Activated CD4-positive, alpha-beta memory T cell treated with anti-CD3 and anti-CD28 coated beads for 36 hours (primary cell): Measurements from ENCODE around the gene SAMD5. TPM values are rescaled to one million over a fixed set of nuclear protein-coding genes. Genes with fewer than 3 reads are reported as not detected.

Source experiments
- CTCF ChIA-PET: fragments of 350-600 bp; sonication (Branson Sonifier 250); formaldehyde crosslinking; loops from one replicate; lab custom pipeline; 2021; ENCODE audit warnings: antibody characterized with exemption, inconsistent platforms; lab: Charles Lee
- POLR2A ChIA-PET: fragments of 350-600 bp; sonication (Branson Sonifier 250); formaldehyde crosslinking; loops from one replicate; lab custom pipeline; 2021; ENCODE audit warnings: antibody characterized with exemption; lab: Charles Lee
- DNase-seq: peaks from one replicate; pipeline ENCODE4 v3.0.0-alpha.2; 2020
- H3K27ac Mint-ChIP-seq: one replicate; pipeline ENCODE4 v1.8.0; 2021; ENCODE audit warnings: mixed read lengths
- H3K27me3 Mint-ChIP-seq: one replicate; pipeline ENCODE4 v1.8.0; 2021; ENCODE audit warnings: mixed read lengths
- H3K36me3 Mint-ChIP-seq: one replicate; pipeline ENCODE4 v1.8.0; 2021; ENCODE audit warnings: mixed read lengths
- H3K4me1 Mint-ChIP-seq: one replicate; pipeline ENCODE4 v1.8.0; 2021; ENCODE audit warnings: low read depth, mixed read lengths
- H3K4me3 Mint-ChIP-seq: one replicate; pipeline ENCODE4 v1.8.0; 2021; ENCODE audit warnings: mild to moderate bottlenecking, mixed read lengths
- H3K9me3 Mint-ChIP-seq: one replicate; pipeline ENCODE4 v1.8.0; 2021; ENCODE audit warnings: mixed read lengths
- intact Hi-C: fragments of 100-400 bp; cut with micrococcal nuclease; formaldehyde crosslinking; loops from one replicate; pipeline ENCODE4 v1.15.1; 2023
- total RNA-seq, 2 experiments: library from RNA; stranded (reverse); gene quantifications; one replicate each; pipeline ENCODE4 v1.2.3, GENCODE V29; 2021

The SAMD5 gene
- total RNA-seq, 2 experiments from 2014 or later: 0.02 to 0.12 TPM

DNA sequence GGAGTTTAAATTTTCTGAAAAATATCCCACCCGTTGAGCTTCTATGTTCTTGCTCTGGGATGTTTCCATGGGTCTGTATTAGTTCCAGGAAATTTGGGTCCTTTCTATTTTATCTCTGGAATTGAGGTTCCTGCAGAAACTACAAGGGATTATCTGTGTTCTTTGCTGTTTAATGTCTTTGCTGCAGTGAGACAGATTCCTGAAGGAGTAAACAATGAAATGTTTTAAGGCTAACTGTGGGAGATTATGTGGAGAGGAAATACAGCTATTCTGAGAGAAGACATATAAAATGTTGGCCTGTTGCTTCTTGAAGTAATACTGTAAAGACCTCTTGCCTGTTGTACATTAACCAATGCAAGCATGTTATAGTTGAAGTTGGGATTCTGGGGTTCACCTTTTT is 43.5 kb downstream of the SAMD5 start:
- no peak overlapping the region for H3K27ac Mint-ChIP-seq
- intact Hi-C loops: no loop called here
- ChIA-PET CTCF (no interaction called here), POLR2A (no interaction called here)
- H3K9me3 Mint-ChIP-seq: no peaks in the 10 kb centered on the region
- no peak overlapping the region for H3K4me3 Mint-ChIP-seq
- H3K4me1 Mint-ChIP-seq: no peaks in the 10 kb centered on the region
- no peaks in the 10 kb centered on the region for H3K27me3 Mint-ChIP-seq
- DNase-seq: no peak
- H3K36me3 Mint-ChIP-seq: no peaks in the 10 kb centered on the region

DNA sequence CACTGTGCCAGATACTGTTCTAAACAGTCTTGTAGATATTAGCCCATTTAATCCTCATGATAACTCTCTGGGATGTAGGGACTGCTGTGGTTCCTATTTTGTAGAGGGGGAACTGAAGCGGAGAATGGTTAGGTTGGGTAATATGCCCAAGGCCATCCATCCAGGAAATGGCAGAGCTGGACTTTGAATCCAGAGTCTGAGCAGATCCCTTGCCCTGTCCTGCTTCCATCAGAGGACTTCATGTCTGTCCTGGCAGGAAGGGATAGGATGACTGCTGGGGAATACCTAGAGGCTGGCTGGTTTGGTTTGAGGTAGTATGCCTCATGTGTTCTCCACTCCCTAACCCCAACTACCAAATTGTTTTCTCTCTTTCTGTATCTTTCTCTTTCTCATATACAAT is 44.6 kb downstream of the SAMD5 start:
- Mint-ChIP-seq H3K4me1 (no peaks in the 10 kb centered on the region), H3K27ac (no peak overlapping the region), H3K36me3 (no peaks in the 10 kb centered on the region), H3K9me3 (no peaks in the 10 kb centered on the region), H3K4me3 (no peak overlapping the region), H3K27me3 (no peaks in the 10 kb centered on the region)
- POLR2A ChIA-PET: no interaction called here
- CTCF ChIA-PET: no interaction called here
- intact Hi-C loops: no loop called here
- no peak for DNase-seq

DNA sequence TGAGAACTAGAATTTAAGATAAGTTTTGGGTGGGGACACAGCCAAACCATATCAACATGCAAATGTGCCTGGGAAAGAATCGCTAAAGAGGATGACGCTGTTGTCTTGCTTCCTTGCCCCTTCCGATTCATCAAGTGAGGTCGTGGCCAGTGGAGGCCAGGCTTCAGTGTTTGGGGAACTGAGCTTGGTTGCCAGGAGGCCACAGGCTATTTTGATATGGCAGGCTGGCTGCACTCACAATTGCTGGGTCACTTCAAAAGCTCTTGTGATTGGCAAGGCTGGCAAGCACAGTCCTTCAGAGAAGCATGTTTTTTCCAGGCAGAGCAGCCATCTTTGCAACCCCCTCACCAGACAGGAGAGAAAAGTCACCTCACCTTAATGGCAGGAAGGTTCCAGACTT is 45.8 kb downstream of the SAMD5 start:
- Mint-ChIP-seq H3K27ac (no peak overlapping the region), H3K4me3 (no peak overlapping the region), H3K4me1 (no peaks in the 10 kb centered on the region), H3K9me3 (no peaks in the 10 kb centered on the region), H3K36me3 (no peaks in the 10 kb centered on the region), H3K27me3 (no peaks in the 10 kb centered on the region)
- no peak for DNase-seq
- intact Hi-C loops: no loop called here
- CTCF ChIA-PET: no interaction called here
- POLR2A ChIA-PET: no interaction called here

DNA sequence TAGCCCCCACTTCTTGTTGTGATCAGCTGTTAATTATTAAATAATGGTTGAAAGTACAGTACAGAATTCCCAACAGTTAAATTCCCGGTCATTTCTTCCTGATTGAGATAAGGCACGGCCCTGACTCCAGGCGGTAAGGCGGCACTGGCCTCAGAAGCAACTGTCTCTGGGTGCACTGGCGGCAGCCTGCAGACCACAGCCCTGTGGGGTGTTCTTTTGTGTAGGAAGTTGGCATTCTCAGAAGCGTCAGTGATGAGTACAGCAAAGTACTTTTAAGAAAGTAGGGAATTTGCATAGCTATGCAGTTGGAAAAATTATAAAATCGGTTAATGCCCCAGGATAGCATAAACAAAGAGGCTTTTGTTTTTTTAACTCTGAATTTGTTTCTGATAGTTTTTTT is 50.5 kb downstream of the SAMD5 start:
- no peaks in the 10 kb centered on the region for H3K36me3 Mint-ChIP-seq
- POLR2A ChIA-PET: no interaction called here
- no peaks in the 10 kb centered on the region for H3K4me1 Mint-ChIP-seq
- H3K9me3 Mint-ChIP-seq: no peaks in the 10 kb centered on the region
- intact Hi-C loops: no loop called here
- DNase-seq: no peak
- CTCF ChIA-PET: no interaction called here
- no peak overlapping the region for H3K27ac Mint-ChIP-seq
- H3K4me3 Mint-ChIP-seq: no peak overlapping the region
- no peaks in the 10 kb centered on the region for H3K27me3 Mint-ChIP-seq

DNA sequence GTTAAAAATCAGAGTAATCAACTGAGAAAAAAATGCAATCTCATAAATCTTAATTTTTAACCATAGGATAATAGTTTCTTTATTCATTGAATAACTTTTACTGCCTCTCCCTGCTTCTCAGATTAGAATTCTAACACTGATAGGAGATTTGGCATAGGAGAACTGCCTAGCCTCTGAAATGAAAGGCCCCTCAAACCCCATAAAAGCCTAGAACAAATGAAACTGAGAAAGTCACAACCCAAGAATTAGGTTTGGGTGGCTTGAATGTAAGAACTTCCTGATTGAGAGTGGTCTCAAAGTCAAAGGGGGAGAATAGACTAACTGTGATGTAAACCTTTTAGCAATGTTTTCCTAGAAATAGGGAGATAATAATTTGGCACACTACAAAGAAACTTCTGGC is 52.2 kb downstream of the SAMD5 start:
- no peak overlapping the region for H3K27ac Mint-ChIP-seq
- ChIA-PET POLR2A (no interaction called here), CTCF (no interaction called here)
- no peak for DNase-seq
- H3K4me3 Mint-ChIP-seq: no peak overlapping the region
- intact Hi-C loops: no loop called here
- H3K27me3 Mint-ChIP-seq: no peaks in the 10 kb centered on the region
- no peaks in the 10 kb centered on the region for H3K36me3 Mint-ChIP-seq
- no peaks in the 10 kb centered on the region for H3K9me3 Mint-ChIP-seq
- H3K4me1 Mint-ChIP-seq: no peaks in the 10 kb centered on the region

DNA sequence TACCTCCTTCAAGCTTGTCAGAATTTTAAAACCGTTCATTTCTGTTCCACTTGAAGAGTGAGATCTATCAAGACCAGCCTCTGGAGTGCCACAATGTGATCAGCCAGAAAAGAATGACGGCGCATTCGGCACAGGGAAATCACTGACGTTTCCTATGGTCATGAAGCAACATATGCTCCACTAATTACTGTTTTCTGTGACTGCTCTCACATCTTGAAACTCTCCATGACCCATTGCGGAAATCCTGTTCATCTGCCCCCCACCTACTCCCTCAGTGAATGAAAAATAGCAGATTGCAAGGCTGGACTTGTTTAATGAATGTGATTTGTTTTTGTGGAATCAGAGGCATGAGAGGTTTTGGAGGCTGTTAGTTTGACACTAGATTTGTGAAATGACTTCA is 53.2 kb downstream of the SAMD5 start:
- intact Hi-C loops: no loop called here
- Mint-ChIP-seq H3K36me3 (no peaks in the 10 kb centered on the region), H3K27me3 (no peaks in the 10 kb centered on the region), H3K4me3 (no peak overlapping the region), H3K27ac (no peak overlapping the region), H3K9me3 (no peaks in the 10 kb centered on the region), H3K4me1 (no peaks in the 10 kb centered on the region)
- POLR2A ChIA-PET: no interaction called here
- CTCF ChIA-PET: no interaction called here
- DNase-seq: no peak

DNA sequence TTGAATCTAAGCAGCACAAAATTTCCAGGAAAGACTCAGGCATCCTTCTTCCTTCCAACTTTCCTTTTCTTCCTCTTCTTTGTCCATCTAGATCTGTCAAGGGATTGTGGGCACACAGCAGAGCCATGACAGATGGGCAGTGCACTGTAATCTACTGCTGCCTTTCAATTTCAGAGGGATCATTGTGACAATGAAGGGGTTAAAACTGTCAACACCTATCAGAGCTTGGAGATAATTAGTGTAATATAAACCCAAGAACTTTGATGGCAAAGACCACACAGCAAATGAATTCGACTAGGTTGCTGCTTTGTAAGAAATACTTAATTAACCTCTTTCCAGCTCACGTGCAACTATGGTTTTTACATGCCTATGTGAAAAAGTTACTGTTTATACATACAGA is 55.0 kb downstream of the SAMD5 start:
- H3K27me3 Mint-ChIP-seq: no peaks in the 10 kb centered on the region
- H3K9me3 Mint-ChIP-seq: no peaks in the 10 kb centered on the region
- H3K4me1 Mint-ChIP-seq: no peaks in the 10 kb centered on the region
- ChIA-PET POLR2A (no interaction called here), CTCF (no interaction called here)
- H3K4me3 Mint-ChIP-seq: no peak overlapping the region
- DNase-seq: no peak
- H3K27ac Mint-ChIP-seq: no peak overlapping the region
- no peaks in the 10 kb centered on the region for H3K36me3 Mint-ChIP-seq
- intact Hi-C loops: no loop called here

DNA sequence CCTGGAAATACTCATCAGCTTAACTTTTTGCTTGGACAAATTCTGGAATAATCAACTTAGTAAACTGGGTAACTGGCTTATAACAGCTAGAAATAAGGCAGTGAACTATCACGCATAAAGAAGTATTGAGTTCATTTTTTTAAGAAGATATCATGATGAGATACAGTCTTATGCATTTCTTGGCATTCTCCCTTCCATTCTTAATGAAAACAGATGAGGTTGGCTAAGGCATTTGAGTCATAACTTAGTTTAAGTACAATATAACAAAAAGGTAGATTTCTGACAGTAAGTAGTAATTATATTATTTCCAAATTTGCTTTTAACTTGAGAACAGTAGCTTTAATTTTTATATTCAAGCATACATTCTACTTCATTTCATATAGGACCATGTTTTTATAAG is 56.1 kb downstream of the SAMD5 start:
- no peaks in the 10 kb centered on the region for H3K27me3 Mint-ChIP-seq
- H3K27ac Mint-ChIP-seq: no peak overlapping the region
- H3K4me1 Mint-ChIP-seq: no peaks in the 10 kb centered on the region
- ChIA-PET CTCF (no interaction called here), POLR2A (no interaction called here)
- intact Hi-C loops: no loop called here
- DNase-seq: no peak
- H3K36me3 Mint-ChIP-seq: no peaks in the 10 kb centered on the region
- H3K4me3 Mint-ChIP-seq: no peak overlapping the region
- no peaks in the 10 kb centered on the region for H3K9me3 Mint-ChIP-seq

DNA sequence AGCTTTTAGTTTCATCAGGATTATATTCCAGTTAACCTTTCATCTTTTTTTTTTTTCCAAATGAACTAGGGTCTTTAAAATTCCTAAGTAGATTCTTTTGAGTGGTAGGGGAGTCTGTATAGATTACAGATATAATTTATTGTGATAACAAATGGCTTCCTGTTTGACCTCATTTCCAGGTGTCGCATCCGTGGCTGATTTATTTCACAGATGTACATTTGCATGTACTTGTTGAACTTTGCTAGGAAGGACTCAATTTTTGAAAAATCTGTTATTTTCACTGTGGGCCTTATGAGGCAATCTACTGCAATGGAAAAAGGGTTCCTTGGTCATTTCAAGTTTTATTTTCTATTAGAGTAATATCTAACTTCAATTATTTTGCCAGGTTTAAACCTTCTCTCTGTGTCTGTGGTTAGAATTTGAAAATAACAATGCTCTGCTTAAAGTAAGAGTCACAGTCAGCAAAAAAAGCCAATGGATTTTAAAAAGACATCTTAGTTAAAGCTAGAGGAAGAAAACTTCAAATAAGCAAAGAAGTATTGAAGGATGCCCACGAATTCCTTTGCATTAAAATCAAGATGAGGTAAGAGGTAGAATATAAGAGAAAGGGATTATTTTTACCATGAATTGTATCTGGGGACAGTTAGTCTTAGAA is 57.9 kb downstream of the SAMD5 start:
- H3K4me3 Mint-ChIP-seq: no peak overlapping the region
- POLR2A ChIA-PET: no interaction called here
- no peaks in the 10 kb centered on the region for H3K4me1 Mint-ChIP-seq
- no peak for DNase-seq
- intact Hi-C loops: no loop called here
- CTCF ChIA-PET: no interaction called here
- no peaks in the 10 kb centered on the region for H3K36me3 Mint-ChIP-seq
- no peaks in the 10 kb centered on the region for H3K27me3 Mint-ChIP-seq
- H3K27ac Mint-ChIP-seq: no peak overlapping the region
- H3K9me3 Mint-ChIP-seq: no peaks in the 10 kb centered on the region

DNA sequence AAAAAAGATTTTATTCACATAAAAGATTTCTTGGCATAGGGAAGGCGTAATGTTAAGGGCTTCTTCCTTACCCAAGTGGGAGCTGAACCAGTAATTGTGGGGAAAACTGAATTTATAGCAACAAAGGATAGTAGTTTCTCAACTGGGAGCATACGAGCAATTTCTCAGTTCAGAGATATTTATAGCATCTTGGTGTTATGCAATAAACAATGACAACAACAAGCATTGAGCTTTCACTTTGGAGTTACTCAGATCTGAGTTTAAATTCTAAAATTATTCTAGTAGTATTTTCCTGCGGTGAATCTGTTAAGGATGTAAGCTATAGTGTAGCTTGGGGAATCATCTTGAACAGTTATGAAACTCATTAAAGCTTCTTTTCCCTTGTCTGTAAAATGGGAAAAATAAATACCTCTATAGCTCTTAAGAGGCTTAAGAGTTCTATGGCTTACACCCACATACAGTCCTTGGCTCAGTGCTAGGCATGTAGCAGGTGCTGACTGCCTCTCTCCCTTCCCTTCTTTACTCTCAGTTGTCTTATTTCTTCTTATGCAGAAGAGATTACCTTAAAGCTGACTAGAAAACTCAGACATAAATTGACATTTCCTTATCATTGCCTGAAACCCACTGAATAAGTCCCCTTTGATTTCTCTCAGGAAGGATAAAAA is 58.8 kb downstream of the SAMD5 start:
- H3K4me3 Mint-ChIP-seq: no peak overlapping the region
- H3K4me1 Mint-ChIP-seq: no peaks in the 10 kb centered on the region
- no peaks in the 10 kb centered on the region for H3K36me3 Mint-ChIP-seq
- intact Hi-C loops: no loop called here
- H3K9me3 Mint-ChIP-seq: no peaks in the 10 kb centered on the region
- POLR2A ChIA-PET: no interaction called here
- H3K27me3 Mint-ChIP-seq: no peaks in the 10 kb centered on the region
- CTCF ChIA-PET: no interaction called here
- no peak for DNase-seq
- H3K27ac Mint-ChIP-seq: no peak overlapping the region

DNA sequence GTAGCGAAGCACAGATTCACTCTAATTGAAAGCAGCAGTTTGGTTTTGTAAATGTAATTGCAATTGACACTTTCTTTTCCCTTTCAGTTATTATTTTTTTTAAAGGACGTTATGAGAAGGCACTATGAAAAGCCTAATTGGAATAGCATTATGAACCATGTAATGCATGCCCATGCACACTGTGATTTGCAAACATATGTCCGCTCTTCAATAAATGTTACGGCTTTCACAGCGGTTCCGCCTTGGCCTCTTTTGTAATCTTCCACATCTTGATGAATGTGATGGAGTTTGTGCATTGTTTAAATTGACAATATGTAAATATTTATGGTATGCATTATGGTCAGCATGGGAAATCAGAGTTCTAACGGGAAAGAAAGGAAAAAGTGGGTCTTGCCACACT is 61.3 kb downstream of the SAMD5 start:
- Mint-ChIP-seq H3K4me3 (no peak overlapping the region), H3K9me3 (no peaks in the 10 kb centered on the region), H3K27ac (no peak overlapping the region), H3K36me3 (no peaks in the 10 kb centered on the region), H3K4me1 (no peaks in the 10 kb centered on the region), H3K27me3 (no peaks in the 10 kb centered on the region)
- no peak for DNase-seq
- POLR2A ChIA-PET: no interaction called here
- CTCF ChIA-PET: no interaction called here
- intact Hi-C loops: no loop called here

DNA sequence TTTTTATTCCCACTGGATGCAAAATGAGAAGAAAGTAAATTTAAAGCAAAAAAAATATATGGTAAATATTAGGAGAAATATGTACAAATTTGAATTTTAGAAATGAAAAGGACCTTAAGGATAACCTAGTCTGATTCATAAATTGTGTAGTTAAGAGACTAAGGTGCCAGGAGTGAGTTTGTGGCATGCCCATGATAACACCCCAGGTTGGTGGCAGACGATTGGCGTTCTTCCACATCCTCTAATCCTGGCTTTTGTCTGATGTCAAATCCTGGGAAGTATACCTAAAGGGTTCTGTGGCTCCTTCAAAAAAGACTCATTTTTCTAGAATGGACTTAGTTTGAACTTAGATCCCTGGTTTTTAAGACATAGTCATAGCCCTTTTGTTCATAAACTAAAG is 62.2 kb downstream of the SAMD5 start:
- intact Hi-C loops: no loop called here
- Mint-ChIP-seq H3K4me3 (no peak overlapping the region), H3K27ac (no peak overlapping the region), H3K27me3 (no peaks in the 10 kb centered on the region), H3K36me3 (no peaks in the 10 kb centered on the region), H3K9me3 (no peaks in the 10 kb centered on the region), H3K4me1 (no peaks in the 10 kb centered on the region)
- CTCF ChIA-PET: no interaction called here
- POLR2A ChIA-PET: no interaction called here
- no peak for DNase-seq

DNA sequence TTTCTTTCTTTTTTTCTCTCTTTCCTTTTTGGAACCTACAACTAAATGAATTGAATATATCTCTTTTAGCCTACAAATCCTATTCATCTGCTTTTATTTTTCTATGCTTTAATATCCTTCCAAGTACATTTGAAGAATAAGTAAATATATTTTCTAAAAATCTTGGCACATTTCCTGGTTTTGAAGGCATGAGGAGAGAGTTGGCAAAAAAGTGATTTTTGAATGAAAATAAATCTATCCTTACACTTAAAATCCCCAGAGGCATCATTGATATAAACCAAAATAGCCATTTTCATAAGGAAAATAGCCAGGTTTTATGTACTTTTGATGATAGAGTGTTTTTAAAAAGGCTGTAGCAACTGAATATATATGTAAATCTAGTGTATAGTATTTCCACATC is 69.0 kb downstream of the SAMD5 start:
- DNase-seq: no peak
- no peak overlapping the region for H3K27ac Mint-ChIP-seq
- peaks cover 3% of the 10 kb centered on the region for H3K27me3 Mint-ChIP-seq
- ChIA-PET CTCF (no interaction called here), POLR2A (no interaction called here)
- no peaks in the 10 kb centered on the region for H3K36me3 Mint-ChIP-seq
- intact Hi-C loops: no loop called here
- H3K4me1 Mint-ChIP-seq: no peaks in the 10 kb centered on the region
- H3K9me3 Mint-ChIP-seq: peaks cover 8% of the 10 kb centered on the region
- no peak overlapping the region for H3K4me3 Mint-ChIP-seq
